Esophagus muscularis mucosa (tissue), 4 donors: ENCODE measurements around the gene ADSS1. TPM values are rescaled to one million over a fixed set of nuclear protein-coding genes. Genes with fewer than 3 reads are reported as not detected.

ENCODE experiments used
- DNase-seq: peaks from one replicate; pipeline ENCODE4 v3.0.0-alpha.2; 2017; ENCODE audit errors: extremely low spot score
- H3K27ac ChIP-seq, 4 donors: fragments of 200-600 bp; sonication (generic); replicated peaks in 1 of 4; 1 replicate in 3 of 4; 2 replicates in 1 of 4; pipeline ENCODE4 v1.5.1; 2016 to 2019; ENCODE audit warnings: mild to moderate bottlenecking in 1 of 4
- H3K27me3 ChIP-seq, 4 donors: fragments of 200-600 bp; sonication (generic); one replicate each; pipeline versions ENCODE4 v1.5.1 to v1.6.0; 2016 to 2019
- H3K36me3 ChIP-seq, 4 donors: fragments of 200-600 bp; sonication (generic); one replicate each; pipeline ENCODE4 v1.5.1; 2016 to 2019
- H3K4me1 ChIP-seq, 4 donors: fragments of 200-600 bp; sonication (generic); one replicate each; pipeline ENCODE4 v1.5.1; 2016 to 2019
- H3K4me3 ChIP-seq, 4 donors: fragments of 200-600 bp; sonication (generic); 1 replicate in 2 of 4; 2 replicates in 2 of 4; pipeline ENCODE4 v1.5.1; 2016 to 2019; ENCODE audit warnings: mild to moderate bottlenecking in 4 of 4, moderate library complexity in 1 of 4
- H3K9me3 ChIP-seq, 4 donors: fragments of 200-600 bp; sonication (generic); 1 replicate in 3 of 4; 2 replicates in 1 of 4; pipeline ENCODE4 v1.5.1; 2016 to 2019
- EP300 ChIP-seq: sonication (generic); formaldehyde crosslinking; IDR thresholded peaks from one replicate; pipeline ENCODE4 v1.6.1; 2017; ENCODE audit warnings: antibody characterized with exemption
- POLR2A ChIP-seq: fragments of 450-650 bp; IDR thresholded peaks from one replicate; pipeline ENCODE4 v1.6.1; 2017; ENCODE audit warnings: antibody characterized with exemption, moderate library complexity, mild to moderate bottlenecking, low read depth
- POLR2AphosphoS5 ChIP-seq, 2 donors: sonication (generic); formaldehyde crosslinking; IDR thresholded peaks; one replicate each; pipeline ENCODE4 v1.6.1; 2017; ENCODE audit warnings: antibody characterized with exemption in 2 of 2
- WGBS: methylation state at CpG from one replicate; pipeline ENCODE4 v1.1.5; 2018; 5-methylcytosine and 5-hydroxymethylcytosine counted together
- intact Hi-C: fragments of 100-400 bp; cut with DNase I; formaldehyde crosslinking; loops from one replicate; pipeline ENCODE4 v1.15.1; 2023
- total RNA-seq, 4 donors: library from RNA; depleted of rRNA; stranded (reverse); fragments of >200 nt; gene quantifications; one replicate each; pipeline versions ENCODE4 v1.1.0 to v1.2.1, GENCODE V29; 2016
- TF ChIP-seq, protein P1 (sequence below), 3 experiments: fragments of 200-600 bp in 2 of 3; fragments of 450-650 bp in 1 of 3; sonication (generic) in 2 of 3; IDR thresholded peaks; one replicate each; pipeline ENCODE4 v1.5.1; 2017 to 2019; ENCODE audit warnings: antibody characterized with exemption in 3 of 3, mild to moderate bottlenecking in 2 of 3, moderate library complexity in 1 of 3

Gene ADSS1
- total RNA-seq, 4 donors from 2014 or later = 4.3 to 7.9 (median 5.7) TPM

DNA sequence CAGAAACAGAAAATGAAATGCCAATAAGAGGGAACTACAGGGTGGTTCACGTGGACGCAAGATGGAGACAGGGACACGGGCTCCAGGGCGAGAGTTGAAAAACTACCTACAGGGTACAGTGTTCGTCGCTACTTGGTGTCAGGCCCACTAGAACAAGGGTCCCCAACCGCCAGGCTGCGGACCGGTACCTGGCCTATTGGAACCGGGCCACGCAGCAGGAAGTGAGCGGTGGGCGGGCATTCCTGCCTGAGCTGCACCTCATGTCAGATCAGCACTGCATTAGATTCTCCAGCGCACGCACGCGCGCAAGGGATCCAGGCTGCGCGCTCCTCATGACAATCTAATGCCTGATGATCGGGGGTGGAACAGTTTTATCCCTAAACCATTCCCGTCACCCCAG, 19.8 kb upstream of the ADSS1 start:
- no peak overlapping the region for H3K27ac ChIP-seq
- TF ChIP-seq POLR2AphosphoS5 (IDR thresholded peaks at IDR 0.05) (no peak), EP300 (no peak), POLR2A (no peak)
- TF ChIP-seq, protein P1, sequence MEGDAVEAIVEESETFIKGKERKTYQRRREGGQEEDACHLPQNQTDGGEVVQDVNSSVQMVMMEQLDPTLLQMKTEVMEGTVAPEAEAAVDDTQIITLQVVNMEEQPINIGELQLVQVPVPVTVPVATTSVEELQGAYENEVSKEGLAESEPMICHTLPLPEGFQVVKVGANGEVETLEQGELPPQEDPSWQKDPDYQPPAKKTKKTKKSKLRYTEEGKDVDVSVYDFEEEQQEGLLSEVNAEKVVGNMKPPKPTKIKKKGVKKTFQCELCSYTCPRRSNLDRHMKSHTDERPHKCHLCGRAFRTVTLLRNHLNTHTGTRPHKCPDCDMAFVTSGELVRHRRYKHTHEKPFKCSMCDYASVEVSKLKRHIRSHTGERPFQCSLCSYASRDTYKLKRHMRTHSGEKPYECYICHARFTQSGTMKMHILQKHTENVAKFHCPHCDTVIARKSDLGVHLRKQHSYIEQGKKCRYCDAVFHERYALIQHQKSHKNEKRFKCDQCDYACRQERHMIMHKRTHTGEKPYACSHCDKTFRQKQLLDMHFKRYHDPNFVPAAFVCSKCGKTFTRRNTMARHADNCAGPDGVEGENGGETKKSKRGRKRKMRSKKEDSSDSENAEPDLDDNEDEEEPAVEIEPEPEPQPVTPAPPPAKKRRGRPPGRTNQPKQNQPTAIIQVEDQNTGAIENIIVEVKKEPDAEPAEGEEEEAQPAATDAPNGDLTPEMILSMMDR (IDR thresholded peaks at IDR 0.05) = no peak
- no peaks in the 10 kb centered on the region for H3K9me3 ChIP-seq
- no peak for DNase-seq
- 97% methylated on average over 22 of the region's 22 CpGs for WGBS
- intact Hi-C loops = no loop called here
- no peaks in the 10 kb centered on the region for H3K27me3 ChIP-seq
- H3K36me3 ChIP-seq = peaks cover 38 to 69% (median 64%) of the 10 kb centered on the region in 4 donors
- peaks cover 26 to 57% (median 41%) of the 10 kb centered on the region in 4 donors for H3K4me1 ChIP-seq
- no peak overlapping the region for H3K4me3 ChIP-seq

DNA sequence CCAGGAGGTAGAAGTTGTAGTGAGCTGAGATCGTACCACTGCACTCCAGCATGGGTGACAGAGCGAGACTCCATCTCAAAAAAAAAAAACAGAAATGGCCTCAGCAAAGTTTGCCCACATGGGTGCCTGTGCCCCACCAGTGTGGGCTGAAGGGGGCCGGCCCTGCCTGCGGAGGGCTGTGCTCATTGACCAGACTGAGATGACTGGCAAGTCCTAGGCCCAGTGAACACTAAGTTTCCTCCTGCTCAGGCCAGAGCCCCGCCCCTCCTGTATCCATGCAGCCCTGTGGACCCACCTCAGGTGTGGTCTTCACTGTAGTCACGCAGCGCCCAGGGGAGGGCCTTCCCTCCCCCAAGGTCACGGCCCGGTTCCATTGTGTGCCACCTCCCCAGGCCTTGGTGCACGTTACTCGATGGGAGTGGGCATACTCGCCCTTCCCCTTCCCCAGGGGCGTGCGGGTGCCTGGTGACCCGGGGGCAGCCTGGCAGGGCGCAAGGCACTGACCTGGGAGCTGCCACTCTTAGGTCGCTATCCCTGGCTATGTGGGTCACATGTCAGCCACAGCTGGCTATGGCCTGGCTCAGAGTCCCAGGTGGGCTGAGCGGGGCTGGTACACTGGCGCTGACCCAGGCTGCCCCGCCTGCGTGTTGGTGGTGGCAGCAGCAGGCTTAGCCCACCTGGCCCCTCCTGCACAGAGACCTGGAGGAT, 18.5 kb upstream of the ADSS1 start:
- WGBS = 93% methylated on average over 21 of the region's 21 CpGs
- TF ChIP-seq POLR2A (no peak), POLR2AphosphoS5 (IDR thresholded peaks at IDR 0.05) (no peak), EP300 (no peak)
- TF ChIP-seq, protein P1 (IDR thresholded peaks at IDR 0.05) = no peak
- no peaks in the 10 kb centered on the region for H3K9me3 ChIP-seq
- intact Hi-C loops = loop anchor here (5.0 kb wide), 1 partner anchor 38 kb away; no protein-coding TSS in a partner anchor
- no peak overlapping the region for H3K27ac ChIP-seq
- no peaks in the 10 kb centered on the region for H3K27me3 ChIP-seq
- H3K4me1 ChIP-seq = peaks cover 14 to 50% (median 32%) of the 10 kb centered on the region in 4 donors
- peaks cover 38 to 81% (median 75%) of the 10 kb centered on the region in 4 donors for H3K36me3 ChIP-seq
- no peak for DNase-seq
- no peak overlapping the region for H3K4me3 ChIP-seq

DNA sequence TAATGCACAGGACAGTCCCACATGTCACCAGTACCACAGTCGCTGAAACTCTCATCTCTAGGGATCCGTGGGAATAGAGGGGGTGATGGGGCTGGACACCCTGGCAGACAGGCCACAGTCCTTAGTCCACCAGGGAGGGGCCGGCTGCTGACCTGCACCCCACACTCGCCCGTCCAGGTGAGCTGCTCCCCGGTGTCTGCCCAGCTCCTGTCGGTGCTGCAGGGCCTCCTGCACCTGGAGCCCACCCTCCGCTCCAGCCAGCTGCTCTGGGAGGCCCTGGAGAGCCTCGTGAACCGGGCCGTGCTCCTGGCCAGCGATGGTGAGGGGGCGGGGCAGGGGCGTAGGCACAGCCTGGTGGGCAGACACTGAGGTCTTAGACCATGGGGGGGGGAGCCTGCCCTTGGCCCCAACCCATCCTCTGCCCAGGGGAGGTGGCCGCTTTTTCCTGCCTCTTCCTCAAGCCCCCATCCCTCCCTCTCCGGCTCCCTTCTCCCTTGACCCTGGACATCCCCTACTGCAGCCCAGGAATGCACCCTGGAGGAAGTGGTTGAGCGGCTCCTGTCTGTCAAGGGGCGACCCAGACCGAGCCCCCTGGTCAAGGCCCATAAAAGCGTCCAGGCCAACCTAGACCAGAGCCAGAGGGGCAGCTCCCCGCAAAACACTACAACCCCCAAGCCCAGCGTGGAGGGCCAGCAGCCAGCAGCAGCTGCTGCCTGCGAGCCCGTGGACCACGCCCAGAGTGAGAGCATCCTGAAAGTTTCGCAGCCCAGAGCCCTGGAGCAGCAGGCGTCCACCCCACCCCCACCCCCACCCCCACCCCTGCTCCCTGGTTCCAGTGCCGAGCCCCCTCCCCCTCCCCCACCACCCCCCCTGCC, 17.1 kb upstream of the ADSS1 start:
- intact Hi-C loops = loop anchor here (5.0 kb wide), 1 partner anchor 40 kb away; no protein-coding TSS in a partner anchor
- H3K27me3 ChIP-seq = no peaks in the 10 kb centered on the region
- 73% methylated on average over 8 of the region's 28 CpGs for WGBS
- TF ChIP-seq POLR2A (no peak), POLR2AphosphoS5 (IDR thresholded peaks at IDR 0.05) (no peak), EP300 (no peak)
- TF ChIP-seq, protein P1 (IDR thresholded peaks at IDR 0.05) = no peak
- H3K27ac ChIP-seq = no peak overlapping the region
- no peak for DNase-seq
- H3K9me3 ChIP-seq = no peaks in the 10 kb centered on the region
- H3K4me3 ChIP-seq = no peak overlapping the region
- peaks cover 11 to 35% (median 23%) of the 10 kb centered on the region in 4 donors for H3K4me1 ChIP-seq
- peaks cover 40 to 86% (median 76%) of the 10 kb centered on the region in 4 donors for H3K36me3 ChIP-seq

DNA sequence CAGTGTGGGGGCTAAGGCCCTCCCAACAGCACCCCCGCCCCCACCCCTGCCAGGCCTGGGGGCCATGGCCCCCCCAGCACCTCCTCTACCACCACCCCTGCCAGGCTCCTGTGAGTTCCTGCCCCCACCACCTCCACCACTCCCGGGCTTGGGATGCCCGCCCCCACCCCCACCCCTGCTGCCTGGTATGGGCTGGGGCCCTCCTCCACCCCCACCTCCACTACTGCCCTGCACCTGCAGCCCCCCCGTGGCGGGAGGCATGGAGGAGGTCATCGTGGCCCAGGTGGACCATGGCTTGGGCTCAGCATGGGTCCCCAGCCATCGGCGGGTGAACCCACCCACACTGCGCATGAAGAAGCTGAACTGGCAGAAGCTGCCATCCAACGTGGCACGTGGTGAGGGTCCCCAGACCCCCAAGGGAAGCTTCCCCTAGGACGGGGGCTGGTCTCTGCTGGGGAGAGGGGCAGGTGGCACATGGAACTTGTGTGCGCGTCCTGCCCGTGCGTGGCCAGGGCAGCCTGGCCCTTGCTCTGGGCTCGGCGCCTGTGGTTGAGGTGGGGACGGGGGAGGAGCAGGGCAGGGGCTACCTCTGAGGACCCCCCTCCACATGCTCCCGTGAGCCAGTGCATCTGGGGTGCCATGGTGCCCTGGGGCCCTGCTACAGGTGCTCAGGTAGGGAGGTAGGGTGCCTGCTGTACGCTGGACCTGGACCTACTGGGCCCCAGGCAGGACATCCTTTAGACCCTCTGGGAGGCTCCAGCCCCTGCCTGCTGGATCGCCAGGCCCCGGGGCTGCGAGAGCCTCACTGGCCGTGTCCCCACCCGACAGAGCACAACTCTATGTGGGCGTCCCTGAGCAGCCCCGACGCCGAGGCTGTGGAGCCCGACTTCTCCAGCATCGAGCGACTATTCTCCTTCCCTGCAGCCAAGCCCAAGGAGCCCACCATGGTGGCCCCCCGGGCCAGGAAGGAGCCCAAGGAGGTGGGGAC, 16.1 kb upstream of the ADSS1 start:
- no peaks in the 10 kb centered on the region for H3K27me3 ChIP-seq
- intact Hi-C loops = loop anchor here (1.0 to 5.0 kb wide), 2 partner anchors 41 to 58 kb away; no protein-coding TSS in a partner anchor
- peaks cover 11 to 31% (median 20%) of the 10 kb centered on the region in 4 donors for H3K4me1 ChIP-seq
- DNase-seq = no peak
- H3K27ac ChIP-seq = no peak overlapping the region
- WGBS = 78% methylated on average over 12 of the region's 34 CpGs
- H3K36me3 ChIP-seq = peaks cover 35 to 86% (median 76%) of the 10 kb centered on the region in 4 donors
- no peaks in the 10 kb centered on the region for H3K9me3 ChIP-seq
- no peak overlapping the region for H3K4me3 ChIP-seq
- TF ChIP-seq EP300 (no peak), POLR2AphosphoS5 (IDR thresholded peaks at IDR 0.05) (peak in 1 of 2 donors; percentile 6), POLR2A (no peak)
- TF ChIP-seq, protein P1 (IDR thresholded peaks at IDR 0.05) = no peak
